ENCODE data around the gene NOXO1. TPM values are rescaled to one million over a fixed set of nuclear protein-coding genes. Genes with fewer than 3 reads are reported as not detected.

The NOXO1 gene
- total and polyA plus RNA-seq, 2 experiments from 2014 or later: 2.0 to 2.6 TPM

DNA sequence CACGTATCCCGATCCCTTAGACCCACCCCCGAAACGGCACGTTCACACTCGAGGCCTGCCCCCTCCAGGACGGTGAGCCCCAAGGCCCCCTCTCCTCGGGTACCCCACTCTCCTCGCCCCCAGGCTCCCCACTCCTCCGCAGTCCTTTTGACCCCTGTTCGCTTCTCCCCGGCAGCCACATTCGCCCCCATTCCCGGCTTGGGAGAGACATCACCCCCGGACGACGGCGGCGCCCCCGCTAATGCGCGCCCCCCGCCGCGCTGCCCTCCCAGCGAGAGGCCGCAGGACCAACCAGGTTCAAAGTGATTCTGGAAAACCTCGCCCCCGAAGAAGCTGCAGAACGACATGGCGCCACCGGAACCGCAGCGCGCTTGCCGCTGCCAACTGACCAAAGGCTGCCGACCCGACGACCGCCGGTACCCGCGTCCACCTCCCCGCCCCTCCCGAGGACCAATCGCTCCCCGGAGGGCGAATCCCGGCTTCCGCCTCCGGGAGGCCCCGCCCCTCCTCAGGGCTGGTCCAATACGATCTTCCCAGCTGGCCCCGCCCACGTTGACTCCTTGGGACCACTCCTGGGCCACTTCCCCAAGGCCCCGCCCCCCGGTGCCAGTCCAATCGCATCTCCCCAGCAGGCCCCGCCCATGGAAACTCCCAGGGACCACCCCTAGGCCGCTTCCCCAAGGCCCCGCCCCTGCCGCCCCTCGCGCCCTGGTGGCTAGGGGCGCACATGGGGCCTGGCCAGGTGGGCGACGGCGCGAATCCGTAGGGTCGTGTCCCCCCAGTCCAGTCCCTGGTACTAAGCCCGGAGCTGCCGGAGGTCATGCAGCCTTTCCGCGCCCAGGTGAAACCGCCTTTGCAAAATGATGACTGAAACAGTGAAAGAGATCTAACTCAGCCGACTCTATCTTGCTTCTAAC is 38.2 kb downstream of the NOXO1 start, which contains the start of gene MSRB1:
TSS of gene MSRB1 (minus strand) at position 390 of the 917 bp plus-strand sequence. CDS start at position 347, 43 bp downstream.
- H3K4me3 Mint-ChIP-seq: peak within 1 kb of the TSS; percentile 85
- H2AFZ ChIP-seq: peak within 1 kb of the TSS; percentile 98
- ATAC-seq (peak; percentile 79), DNase-seq (ENCODE audit: low spot score) (peak; percentile 100)
- H3K36me3 ChIP-seq (ENCODE audit: insufficient read depth): no peaks in the 10 kb centered on the region
- H3F3A ChIP-seq (replicated peaks; ENCODE audit: low read depth): 0 out of 2 replicates have a peak, but pooled peaks cover 10% of the 10 kb centered on the region
- peaks cover 14% of the 10 kb centered on the region for H3K27me3 Mint-ChIP-seq (ENCODE audit: insufficient read depth, low read depth, poor library complexity)
- H3K4me2 ChIP-seq: peak within 1 kb of the TSS; percentile 93
- TF ChIP-seq, protein P1, sequence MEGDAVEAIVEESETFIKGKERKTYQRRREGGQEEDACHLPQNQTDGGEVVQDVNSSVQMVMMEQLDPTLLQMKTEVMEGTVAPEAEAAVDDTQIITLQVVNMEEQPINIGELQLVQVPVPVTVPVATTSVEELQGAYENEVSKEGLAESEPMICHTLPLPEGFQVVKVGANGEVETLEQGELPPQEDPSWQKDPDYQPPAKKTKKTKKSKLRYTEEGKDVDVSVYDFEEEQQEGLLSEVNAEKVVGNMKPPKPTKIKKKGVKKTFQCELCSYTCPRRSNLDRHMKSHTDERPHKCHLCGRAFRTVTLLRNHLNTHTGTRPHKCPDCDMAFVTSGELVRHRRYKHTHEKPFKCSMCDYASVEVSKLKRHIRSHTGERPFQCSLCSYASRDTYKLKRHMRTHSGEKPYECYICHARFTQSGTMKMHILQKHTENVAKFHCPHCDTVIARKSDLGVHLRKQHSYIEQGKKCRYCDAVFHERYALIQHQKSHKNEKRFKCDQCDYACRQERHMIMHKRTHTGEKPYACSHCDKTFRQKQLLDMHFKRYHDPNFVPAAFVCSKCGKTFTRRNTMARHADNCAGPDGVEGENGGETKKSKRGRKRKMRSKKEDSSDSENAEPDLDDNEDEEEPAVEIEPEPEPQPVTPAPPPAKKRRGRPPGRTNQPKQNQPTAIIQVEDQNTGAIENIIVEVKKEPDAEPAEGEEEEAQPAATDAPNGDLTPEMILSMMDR (conservative IDR thresholded peaks at IDR 0.05; ENCODE audit: low read depth in 2 of 2): 0 out of 4 replicates have a peak, but pooled peaks of 1 of the 2 experiments have one; percentile 4
- TF ChIP-seq ZNF114 (CRISPR knock-in tag; IDR thresholded peaks at IDR 0.05) (no peak), POLR2AphosphoS5 (IDR thresholded peaks at IDR 0.05; ENCODE audit: low read depth) (peak; percentile 94), EZH2 (IDR thresholded peaks at IDR 0.05; ENCODE audit: low read depth, unreplicated experiment) (no peak)
- TF ChIP-seq, protein P2, sequence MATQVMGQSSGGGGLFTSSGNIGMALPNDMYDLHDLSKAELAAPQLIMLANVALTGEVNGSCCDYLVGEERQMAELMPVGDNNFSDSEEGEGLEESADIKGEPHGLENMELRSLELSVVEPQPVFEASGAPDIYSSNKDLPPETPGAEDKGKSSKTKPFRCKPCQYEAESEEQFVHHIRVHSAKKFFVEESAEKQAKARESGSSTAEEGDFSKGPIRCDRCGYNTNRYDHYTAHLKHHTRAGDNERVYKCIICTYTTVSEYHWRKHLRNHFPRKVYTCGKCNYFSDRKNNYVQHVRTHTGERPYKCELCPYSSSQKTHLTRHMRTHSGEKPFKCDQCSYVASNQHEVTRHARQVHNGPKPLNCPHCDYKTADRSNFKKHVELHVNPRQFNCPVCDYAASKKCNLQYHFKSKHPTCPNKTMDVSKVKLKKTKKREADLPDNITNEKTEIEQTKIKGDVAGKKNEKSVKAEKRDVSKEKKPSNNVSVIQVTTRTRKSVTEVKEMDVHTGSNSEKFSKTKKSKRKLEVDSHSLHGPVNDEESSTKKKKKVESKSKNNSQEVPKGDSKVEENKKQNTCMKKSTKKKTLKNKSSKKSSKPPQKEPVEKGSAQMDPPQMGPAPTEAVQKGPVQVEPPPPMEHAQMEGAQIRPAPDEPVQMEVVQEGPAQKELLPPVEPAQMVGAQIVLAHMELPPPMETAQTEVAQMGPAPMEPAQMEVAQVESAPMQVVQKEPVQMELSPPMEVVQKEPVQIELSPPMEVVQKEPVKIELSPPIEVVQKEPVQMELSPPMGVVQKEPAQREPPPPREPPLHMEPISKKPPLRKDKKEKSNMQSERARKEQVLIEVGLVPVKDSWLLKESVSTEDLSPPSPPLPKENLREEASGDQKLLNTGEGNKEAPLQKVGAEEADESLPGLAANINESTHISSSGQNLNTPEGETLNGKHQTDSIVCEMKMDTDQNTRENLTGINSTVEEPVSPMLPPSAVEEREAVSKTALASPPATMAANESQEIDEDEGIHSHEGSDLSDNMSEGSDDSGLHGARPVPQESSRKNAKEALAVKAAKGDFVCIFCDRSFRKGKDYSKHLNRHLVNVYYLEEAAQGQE (IDR thresholded peaks at IDR 0.05; ENCODE audit: unreplicated experiment): peak; percentile 24
- no peaks in the 10 kb centered on the region for H3K79me2 ChIP-seq (replicated peaks; ENCODE audit: insufficient read depth)
- no peaks in the 10 kb centered on the region for H3K9me2 ChIP-seq (ENCODE audit: insufficient read depth)
- no peaks in the 10 kb centered on the region for H3K27me3 ChIP-seq (ENCODE audit: insufficient read depth)
- H3K27ac Mint-ChIP-seq: no peak within 1 kb of the TSS
- H4K20me1 ChIP-seq (replicated peaks; ENCODE audit: insufficient read depth): no peaks in the 10 kb centered on the region; the same call in 1 of the 2 replicates
- H3K4me1 Mint-ChIP-seq: peaks cover 20% of the 10 kb centered on the region
- H3K36me3 Mint-ChIP-seq (ENCODE audit: low read depth): peaks cover 13% of the 10 kb centered on the region
- H3K9me3 Mint-ChIP-seq: no peaks in the 10 kb centered on the region
- no peak within 1 kb of the TSS for H3K27ac ChIP-seq (ENCODE audit: low read depth)
- peaks cover 15% of the 10 kb centered on the region; the same call in 1 of the 2 replicates for H3K4me1 ChIP-seq (ENCODE audit: insufficient read depth)
- peak within 1 kb of the TSS; percentile 97 for H3K4me3 ChIP-seq

DNA sequence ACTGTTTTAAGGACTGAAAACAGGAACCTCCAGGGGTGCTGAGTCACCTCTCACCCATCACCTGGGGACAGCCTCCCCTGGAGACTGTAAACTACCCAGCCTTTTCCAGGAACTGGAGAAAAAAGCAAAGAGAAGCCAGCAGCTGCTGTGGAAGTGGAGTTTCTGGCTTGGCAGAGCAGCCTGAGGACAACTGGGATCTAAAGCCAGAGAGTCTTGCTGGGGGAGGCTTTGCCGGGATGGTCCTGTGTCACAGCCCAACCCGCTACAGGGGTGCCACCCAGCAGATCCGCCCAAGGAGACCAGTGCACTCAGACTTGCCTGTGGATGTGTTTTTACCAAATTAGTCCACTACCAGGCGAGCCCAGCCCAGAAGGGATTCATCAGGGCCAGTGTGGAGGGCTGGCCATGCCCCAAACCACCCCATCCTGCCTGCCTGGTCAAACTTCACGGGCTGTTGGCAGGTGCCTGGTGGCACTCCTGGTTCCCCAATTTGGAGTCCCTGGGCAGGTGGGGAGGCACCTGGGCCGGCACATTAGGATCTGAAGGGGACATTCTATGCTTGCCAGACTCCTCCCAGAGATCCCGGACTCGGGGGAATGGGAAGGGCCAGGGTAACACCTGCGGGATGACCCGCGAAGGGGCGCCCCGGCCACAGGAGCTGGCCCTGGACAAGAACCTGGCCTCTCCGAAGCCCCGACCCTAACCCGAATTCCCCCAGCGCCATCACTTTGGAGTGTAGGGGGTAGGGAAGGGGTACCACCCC is 39.0 kb downstream of the NOXO1 start:
- H3K9me3 Mint-ChIP-seq: no peaks in the 10 kb centered on the region
- Histone ChIP-seq H3K27me3 (ENCODE audit: insufficient read depth) (no peaks in the 10 kb centered on the region), H3F3A (replicated peaks; ENCODE audit: low read depth) (0 out of 2 replicates have a peak, but pooled peaks cover 10% of the 10 kb centered on the region), H4K20me1 (replicated peaks; ENCODE audit: insufficient read depth) (no peaks in the 10 kb centered on the region; the same call in 1 of the 2 replicates), H3K27ac (ENCODE audit: low read depth) (no peak overlapping the region), H3K4me2 (peak overlapping the region; percentile 93), H3K79me2 (replicated peaks; ENCODE audit: insufficient read depth) (no peaks in the 10 kb centered on the region), H3K9me2 (ENCODE audit: insufficient read depth) (no peaks in the 10 kb centered on the region), H3K4me3 (peak overlapping the region; percentile 97), H3K4me1 (ENCODE audit: insufficient read depth) (peaks cover 15% of the 10 kb centered on the region; the same call in 1 of the 2 replicates), H3K36me3 (ENCODE audit: insufficient read depth) (no peaks in the 10 kb centered on the region), H2AFZ (no peak overlapping the region)
- H3K36me3 Mint-ChIP-seq (ENCODE audit: low read depth): peaks cover 16% of the 10 kb centered on the region
- DNase-seq (ENCODE audit: low spot score): no peak
- H3K4me1 Mint-ChIP-seq: peaks cover 20% of the 10 kb centered on the region
- ATAC-seq: peak; percentile 6
- peak overlapping the region; percentile 85 for H3K4me3 Mint-ChIP-seq
- H3K27me3 Mint-ChIP-seq (ENCODE audit: insufficient read depth, low read depth, poor library complexity): peaks cover 11% of the 10 kb centered on the region
- no peak overlapping the region for H3K27ac Mint-ChIP-seq
- no peak for TF ChIP-seq EZH2 (IDR thresholded peaks at IDR 0.05; ENCODE audit: low read depth, unreplicated experiment)
- no peak for TF ChIP-seq POLR2AphosphoS5 (IDR thresholded peaks at IDR 0.05; ENCODE audit: low read depth)
- TF ChIP-seq JUNB (IDR thresholded peaks at IDR 0.05; ENCODE audit: unreplicated experiment): no peak
- TF ChIP-seq EZH2phosphoT487 (IDR thresholded peaks at IDR 0.05; ENCODE audit: unreplicated experiment): no peak
- TF ChIP-seq, protein P1 (conservative IDR thresholded peaks at IDR 0.05; ENCODE audit: low read depth in 2 of 2): no peak
- TF ChIP-seq ETS1 (IDR thresholded peaks at IDR 0.05): no peak
- TF ChIP-seq CREB1 (CRISPR knock-in tag; IDR thresholded peaks at IDR 0.05; ENCODE audit: low read depth): no peak

Data from GM23338 (cell line).